GM23338 (cell line): ENCODE data around the gene TCEAL1.

Experiments used
- CTCF ChIP-seq, 2 experiments: fragments of 200-600 bp in 1 of 2; sonication (generic) in 1 of 2; conservative IDR thresholded peaks; 2 replicates each; pipeline versions ENCODE4 v1.5.1 to v1.6.1; 2016 to 2017; ENCODE audit warnings: antibody characterized with exemption in 2 of 2, low read depth in 2 of 2, mild to moderate bottlenecking in 2 of 2, moderate library complexity in 1 of 2
- EZH2 ChIP-seq: fragments of 200-600 bp; sonication (generic); IDR thresholded peaks from one replicate; pipeline ENCODE4 v1.8.0; 2017; ENCODE audit warnings: antibody characterized with exemption, mild to moderate bottlenecking, low read depth; ENCODE audit not compliant: unreplicated experiment

DNA sequence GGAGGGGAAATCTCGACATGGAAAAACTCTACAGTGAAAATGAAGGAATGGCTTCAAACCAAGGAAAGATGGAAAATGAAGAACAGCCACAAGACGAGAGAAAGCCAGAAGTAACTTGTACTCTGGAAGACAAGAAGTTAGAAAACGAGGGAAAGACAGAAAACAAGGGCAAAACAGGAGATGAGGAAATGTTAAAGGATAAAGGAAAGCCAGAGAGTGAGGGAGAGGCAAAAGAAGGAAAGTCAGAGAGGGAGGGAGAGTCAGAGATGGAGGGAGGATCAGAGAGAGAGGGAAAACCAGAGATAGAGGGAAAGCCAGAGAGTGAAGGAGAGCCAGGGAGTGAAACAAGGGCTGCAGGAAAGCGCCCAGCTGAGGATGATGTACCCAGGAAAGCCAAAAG is 42.1 kb upstream of the TCEAL1 start:
- TF ChIP-seq CTCF (conservative IDR thresholded peaks at IDR 0.05; ENCODE audit: low read depth in 2 of 2) (no peak), EZH2 (no peak)
